ENCODE results near the gene TCEAL3.
A peak's percentile ranks its signal among the peaks of the same experiment; 100 is the strongest.
"Not testable (repeated sequence)": the region's sequence is repeated elsewhere in the genome, so short reads cannot be mapped to it uniquely, and the experiment has no call there.

The TCEAL3 gene

DNA sequence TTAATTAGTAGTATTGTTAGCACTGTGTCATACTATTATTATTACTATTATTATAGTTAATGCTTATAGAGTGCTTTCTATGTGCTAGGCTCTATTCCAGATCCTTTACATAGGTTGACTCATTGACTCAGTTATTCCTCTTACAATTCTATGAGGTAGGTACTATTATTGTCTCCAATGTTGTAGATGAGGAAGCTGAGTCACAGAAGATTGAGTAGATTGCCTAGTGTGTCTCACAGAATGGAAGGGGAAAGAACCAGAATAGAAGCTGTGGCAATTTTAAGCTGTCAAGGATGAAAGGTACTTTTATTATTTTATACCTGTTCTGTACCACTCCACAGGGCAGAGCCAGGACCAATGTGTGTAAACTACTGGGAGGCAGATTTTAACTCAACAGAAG lies 19.1 kb downstream of the TCEAL3 start:
- Histone ChIP-seq H3K4me3 (ENCODE audit: extremely low read depth, insufficient read depth, low read length, poor library complexity, severe bottlenecking) (no peak overlapping the region), H3K9me3 (ENCODE audit: control insufficient read depth, low read length) (no peaks in the 10 kb centered on the region), H3K36me3 (ENCODE audit: control insufficient read depth, insufficient read depth, low read length) (no peaks in the 10 kb centered on the region), H3K27ac (ENCODE audit: low read depth, low read length, severe bottlenecking) (no peak overlapping the region), H3K4me1 (ENCODE audit: control insufficient read depth, insufficient read depth, low read length, poor library complexity, severe bottlenecking) (no peaks in the 10 kb centered on the region)

GRCh38 chrX:103628386-103629317 lies 20.9 kb downstream of the TCEAL3 start, which contains the start of gene TCEAL1:
TCEAL1 (plus strand) TSS chrX:103628975; CDS start chrX:103629917, 942 bp downstream.
- H3K36me3 ChIP-seq (ENCODE audit: control insufficient read depth, insufficient read depth, low read length): no peaks in the 10 kb centered on the region
- H3K4me1 ChIP-seq (ENCODE audit: control insufficient read depth, insufficient read depth, low read length, poor library complexity, severe bottlenecking): no peaks in the 10 kb centered on the region
- no peaks in the 10 kb centered on the region for H3K9me3 ChIP-seq (ENCODE audit: control insufficient read depth, low read length)
- peak within 1 kb of the TSS; percentile 67 for H3K4me3 ChIP-seq (ENCODE audit: extremely low read depth, insufficient read depth, low read length, poor library complexity, severe bottlenecking)
- 0 to 60% methylated on average over 2 to 9 of the region's 32 CpGs for WGBS, 2 experiments (ENCODE audit: insufficient coverage in 2 of 2)
- peak within 1 kb of the TSS; percentile 62 for H3K27ac ChIP-seq (ENCODE audit: low read depth, low read length, severe bottlenecking)

DNA sequence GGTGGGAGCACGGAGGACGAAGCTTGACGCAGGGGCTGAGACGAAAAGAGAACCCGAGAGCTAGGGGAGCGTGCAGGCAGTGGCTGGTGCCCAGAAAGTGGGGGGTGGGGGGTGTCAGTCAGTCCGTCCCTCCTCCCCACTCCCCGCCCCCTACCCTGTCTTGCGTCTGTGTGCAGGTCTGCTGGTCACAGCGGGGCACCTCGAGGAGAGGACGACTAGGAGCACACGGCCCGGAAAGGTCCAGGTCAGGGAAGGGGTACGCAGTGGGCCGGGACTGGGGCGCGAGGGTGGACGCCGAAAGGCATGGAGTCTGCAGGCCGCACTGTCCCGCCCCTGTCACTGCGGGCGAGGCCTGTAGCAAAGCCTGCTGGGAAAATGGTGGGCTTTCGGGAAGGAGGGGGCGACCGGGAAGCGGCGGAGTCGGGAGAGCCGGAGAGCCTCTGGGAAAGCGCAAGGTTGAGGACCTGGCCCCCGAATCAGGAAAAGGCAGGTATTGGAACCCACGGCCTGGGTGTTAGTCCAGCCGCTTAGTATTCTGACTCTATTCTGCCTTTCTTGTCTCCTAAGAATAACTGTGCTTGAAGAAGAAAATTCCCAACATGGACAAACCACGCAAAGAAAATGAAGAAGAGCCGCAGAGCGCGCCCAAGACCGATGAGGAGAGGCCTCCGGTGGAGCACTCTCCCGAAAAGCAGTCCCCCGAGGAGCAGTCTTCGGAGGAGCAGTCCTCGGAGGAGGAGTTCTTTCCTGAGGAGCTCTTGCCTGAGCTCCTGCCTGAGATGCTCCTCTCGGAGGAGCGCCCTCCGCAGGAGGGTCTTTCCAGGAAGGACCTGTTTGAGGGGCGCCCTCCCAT lies 21.8 kb downstream of the TCEAL3 start:
- 0 to 2% methylated on average over 3 to 10 of the region's 49 CpGs for WGBS, 2 experiments (ENCODE audit: insufficient coverage in 2 of 2)
- Histone ChIP-seq H3K4me1 (ENCODE audit: control insufficient read depth, insufficient read depth, low read length, poor library complexity, severe bottlenecking) (no peaks in the 10 kb centered on the region), H3K4me3 (ENCODE audit: extremely low read depth, insufficient read depth, low read length, poor library complexity, severe bottlenecking) (peak overlapping the region; percentile 67), H3K36me3 (ENCODE audit: control insufficient read depth, insufficient read depth, low read length) (no peaks in the 10 kb centered on the region), H3K27ac (ENCODE audit: low read depth, low read length, severe bottlenecking) (peak overlapping the region; percentile 62), H3K9me3 (ENCODE audit: control insufficient read depth, low read length) (no peaks in the 10 kb centered on the region)

DNA sequence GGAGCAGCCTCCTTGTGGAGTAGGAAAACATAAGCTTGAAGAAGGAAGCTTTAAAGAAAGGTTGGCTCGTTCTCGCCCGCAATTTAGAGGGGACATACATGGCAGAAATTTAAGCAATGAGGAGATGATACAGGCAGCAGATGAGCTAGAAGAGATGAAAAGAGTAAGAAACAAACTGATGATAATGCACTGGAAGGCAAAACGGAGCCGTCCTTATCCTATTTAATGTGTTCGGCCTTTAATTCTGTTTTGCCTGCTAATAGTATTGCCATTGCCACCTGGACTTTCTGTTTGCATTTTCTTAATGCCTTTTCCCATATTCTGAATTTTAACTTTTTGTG lies 22.4 kb downstream of the TCEAL3 start:
- no peaks in the 10 kb centered on the region for H3K36me3 ChIP-seq (ENCODE audit: control insufficient read depth, insufficient read depth, low read length)
- no peaks in the 10 kb centered on the region for H3K4me1 ChIP-seq (ENCODE audit: control insufficient read depth, insufficient read depth, low read length, poor library complexity, severe bottlenecking)
- peak overlapping the region; percentile 67 for H3K4me3 ChIP-seq (ENCODE audit: extremely low read depth, insufficient read depth, low read length, poor library complexity, severe bottlenecking)
- H3K9me3 ChIP-seq (ENCODE audit: control insufficient read depth, low read length): no peaks in the 10 kb centered on the region
- peak overlapping the region; percentile 62 for H3K27ac ChIP-seq (ENCODE audit: low read depth, low read length, severe bottlenecking)
- 0 to 35% methylated on average over 3 to 6 of the region's 6 CpGs for WGBS, 2 experiments (ENCODE audit: insufficient coverage in 2 of 2)

GRCh38 chrX:103631145-103631544 lies 23.4 kb downstream of the TCEAL3 start:
- 100% methylated on average over 1 to 5 of the region's 5 CpGs for WGBS, 2 experiments (ENCODE audit: insufficient coverage in 2 of 2)
- no peak overlapping the region for H3K27ac ChIP-seq (ENCODE audit: low read depth, low read length, severe bottlenecking)
- H3K9me3 ChIP-seq (ENCODE audit: control insufficient read depth, low read length): no peaks in the 10 kb centered on the region
- no peaks in the 10 kb centered on the region for H3K36me3 ChIP-seq (ENCODE audit: control insufficient read depth, insufficient read depth, low read length)
- H3K4me3 ChIP-seq (ENCODE audit: extremely low read depth, insufficient read depth, low read length, poor library complexity, severe bottlenecking): no peak overlapping the region
- no peaks in the 10 kb centered on the region for H3K4me1 ChIP-seq (ENCODE audit: control insufficient read depth, insufficient read depth, low read length, poor library complexity, severe bottlenecking)

DNA sequence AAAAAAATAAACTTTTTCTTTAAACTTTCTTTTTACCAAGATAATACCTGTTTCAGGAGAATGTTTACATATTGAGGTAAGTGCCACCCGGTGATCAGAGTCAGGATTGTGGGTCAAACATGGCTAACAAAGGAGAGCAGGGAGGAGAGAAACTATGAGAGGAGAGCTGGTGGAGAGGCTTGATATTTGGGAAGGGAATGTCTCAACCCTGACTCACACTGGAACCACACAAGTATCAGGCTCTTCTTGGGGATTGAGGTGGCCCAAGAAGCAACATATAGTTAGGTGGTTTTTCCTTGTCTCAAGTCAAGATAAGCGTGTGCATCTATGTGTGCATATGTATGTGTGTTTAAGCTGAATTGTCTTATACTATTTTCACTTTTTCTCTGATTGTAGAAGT lies 27.7 kb downstream of the TCEAL3 start:
- H3K4me3 ChIP-seq (ENCODE audit: extremely low read depth, insufficient read depth, low read length, poor library complexity, severe bottlenecking): no peak overlapping the region
- no peaks in the 10 kb centered on the region for H3K9me3 ChIP-seq (ENCODE audit: control insufficient read depth, low read length)
- no peak overlapping the region for H3K27ac ChIP-seq (ENCODE audit: low read depth, low read length, severe bottlenecking)
- no peaks in the 10 kb centered on the region for H3K36me3 ChIP-seq (ENCODE audit: control insufficient read depth, insufficient read depth, low read length)
- H3K4me1 ChIP-seq (ENCODE audit: control insufficient read depth, insufficient read depth, low read length, poor library complexity, severe bottlenecking): peaks cover 10% of the 10 kb centered on the region
- no CpG with 5 or more reads among the region's 2 CpGs for WGBS, 2 experiments (ENCODE audit: insufficient coverage in 2 of 2)

- Histone ChIP-seq H3K4me3 (ENCODE audit: extremely low read depth, insufficient read depth, low read length, poor library complexity, severe bottlenecking) (no peak overlapping the region), H3K27ac (ENCODE audit: low read depth, low read length, severe bottlenecking) (no peak overlapping the region), H3K36me3 (ENCODE audit: control insufficient read depth, insufficient read depth, low read length) (no peaks in the 10 kb centered on the region), H3K4me1 (ENCODE audit: control insufficient read depth, insufficient read depth, low read length, poor library complexity, severe bottlenecking) (peaks cover 10% of the 10 kb centered on the region), H3K9me3 (ENCODE audit: control insufficient read depth, low read length) (no peaks in the 10 kb centered on the region)
- WGBS, 2 experiments (ENCODE audit: insufficient coverage in 2 of 2): no CpG with 5 or more reads among the region's 2 CpGs
Measured at GRCh38 chrX:103637604-103638338, 30.0 kb downstream of the TCEAL3 start.

DNA sequence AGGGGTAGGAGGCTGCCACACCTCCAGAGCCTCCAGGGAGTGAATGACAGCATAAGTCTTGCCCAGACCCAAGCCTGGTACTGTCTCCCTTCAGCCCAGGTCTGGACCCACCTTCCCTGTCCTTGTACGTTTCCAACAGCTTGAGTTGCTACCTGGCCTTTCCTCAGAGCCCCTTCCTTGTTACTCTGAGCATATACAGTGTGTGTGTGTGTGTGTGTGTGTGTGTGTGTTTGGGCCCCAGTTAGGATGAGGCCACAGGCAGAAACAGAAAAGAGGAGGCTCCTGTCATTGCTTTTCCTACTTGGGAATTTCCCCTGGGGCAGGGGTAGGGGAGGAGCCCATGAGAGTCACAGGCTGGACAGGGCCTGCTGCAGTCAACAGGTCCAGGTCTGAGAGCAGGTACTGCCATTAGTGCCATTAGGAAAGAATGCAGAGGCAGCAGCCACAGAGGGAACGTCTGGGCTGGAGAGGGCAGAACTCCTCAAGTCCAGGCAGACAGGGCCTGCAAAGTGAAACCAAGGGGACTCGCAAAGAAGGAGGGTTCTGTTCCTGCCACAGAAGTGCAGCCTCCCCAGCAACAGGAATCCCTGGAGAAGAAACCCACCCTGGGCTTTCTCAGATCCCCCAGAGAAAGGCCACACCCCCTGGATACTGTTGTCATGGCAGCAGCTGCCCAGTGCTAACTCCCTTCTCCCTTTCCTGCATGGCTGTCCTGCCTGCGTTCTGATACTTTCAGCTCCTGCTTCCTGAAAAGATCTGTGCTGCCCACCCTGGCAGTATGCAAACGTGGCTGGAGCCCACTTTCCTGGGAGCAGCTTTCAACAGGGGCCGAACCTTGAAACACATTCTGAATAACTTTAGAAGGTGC lies 30.9 kb downstream of the TCEAL3 start:
- not testable (repeated sequence) for H3K4me3 ChIP-seq (ENCODE audit: extremely low read depth, insufficient read depth, low read length, poor library complexity, severe bottlenecking); H3K9me3 ChIP-seq (ENCODE audit: control insufficient read depth, low read length); H3K27ac ChIP-seq (ENCODE audit: low read depth, low read length, severe bottlenecking); H3K36me3 ChIP-seq (ENCODE audit: control insufficient read depth, insufficient read depth, low read length)
- peaks cover 10% of the 10 kb centered on the region for H3K4me1 ChIP-seq (ENCODE audit: control insufficient read depth, insufficient read depth, low read length, poor library complexity, severe bottlenecking)
- no CpG with 5 or more reads among the region's 6 CpGs for WGBS, 2 experiments (ENCODE audit: insufficient coverage in 2 of 2)

- 100% methylated on average over 1 of the region's 4 CpGs for WGBS, 2 experiments (ENCODE audit: insufficient coverage in 2 of 2)
- no peaks in the 10 kb centered on the region for H3K9me3 ChIP-seq (ENCODE audit: control insufficient read depth, low read length)
- H3K36me3 ChIP-seq (ENCODE audit: control insufficient read depth, insufficient read depth, low read length): no peaks in the 10 kb centered on the region
- peaks cover 10% of the 10 kb centered on the region for H3K4me1 ChIP-seq (ENCODE audit: control insufficient read depth, insufficient read depth, low read length, poor library complexity, severe bottlenecking)
- H3K27ac ChIP-seq (ENCODE audit: low read depth, low read length, severe bottlenecking): no peak overlapping the region
- no peak overlapping the region for H3K4me3 ChIP-seq (ENCODE audit: extremely low read depth, insufficient read depth, low read length, poor library complexity, severe bottlenecking)
Measured at GRCh38 chrX:103640401-103641155, 32.8 kb downstream of the TCEAL3 start.

Measured in mesodermal cell (in vitro differentiated cells).